Neural progenitor cell (in vitro differentiated cells): Measurements from ENCODE around the gene CFAP299. TPM values are rescaled to one million over a fixed set of nuclear protein-coding genes. Genes with fewer than 3 reads are reported as not detected.

Experiments
- DNase-seq: peaks from one replicate; pipeline ENCODE4 v3.0.0-alpha.2; 2016; ENCODE audit warnings: low spot score
- H2AFZ ChIP-seq: fragments of 200-600 bp; sonication (generic); replicated peaks from 2 replicates; pipeline ENCODE4 v1.6.1; 2016; ENCODE audit warnings: antibody characterized with exemption
- H3F3A ChIP-seq: fragments of 200-600 bp; sonication (generic); 2 replicates; pipeline ENCODE4 v1.6.1; 2016; ENCODE audit warnings: antibody characterized with exemption, low read depth
- H3K27ac ChIP-seq: fragments of 200-600 bp; sonication (generic); 2 replicates; pipeline ENCODE4 v1.5.1; 2016; ENCODE audit warnings: mild to moderate bottlenecking
- H3K27me3 ChIP-seq: fragments of 200-600 bp; sonication (generic); 2 replicates; pipeline ENCODE4 v1.6.1; 2016; ENCODE audit warnings: mild to moderate bottlenecking, moderate library complexity
- H3K36me3 ChIP-seq: fragments of 200-600 bp; sonication (generic); 2 replicates; pipeline ENCODE4 v1.5.1; 2016
- H3K4me1 ChIP-seq: fragments of 200-600 bp; sonication (generic); 2 replicates; pipeline ENCODE4 v1.6.1; 2016; ENCODE audit warnings: mixed run types
- H3K4me2 ChIP-seq: fragments of 200-600 bp; sonication (generic); 2 replicates; pipeline ENCODE4 v1.6.1; 2016
- H3K4me3 ChIP-seq: fragments of 200-600 bp; sonication (generic); 2 replicates; pipeline ENCODE4 v1.5.1; 2016
- H3K79me2 ChIP-seq: fragments of 200-600 bp; sonication (generic); 2 replicates; pipeline ENCODE4 v1.6.1; 2016; ENCODE audit warnings: low read depth
- H3K9ac ChIP-seq: fragments of 200-600 bp; sonication (generic); 2 replicates; pipeline ENCODE4 v1.6.1; 2016
- H3K9me3 ChIP-seq: fragments of 200-600 bp; sonication (generic); 2 replicates; pipeline ENCODE4 v1.5.1; 2016; ENCODE audit warnings: low read depth
- H4K20me1 ChIP-seq: fragments of 200-600 bp; sonication (generic); 2 replicates; pipeline ENCODE4 v1.6.1; 2016; ENCODE audit warnings: low read depth
- H3K27ac Mint-ChIP-seq: 3 replicates; pipeline ENCODE4 v1.8.0; 2021; ENCODE audit warnings: mixed read lengths
- H3K27me3 Mint-ChIP-seq: 2 replicates; pipeline ENCODE4 v1.8.0; 2022; ENCODE audit warnings: low read depth, mild to moderate bottlenecking, inconsistent platforms, moderate library complexity, mixed read lengths; ENCODE audit not compliant: insufficient read depth
- H3K36me3 Mint-ChIP-seq: 3 replicates; pipeline ENCODE4 v1.8.0; 2021; ENCODE audit warnings: mixed read lengths
- H3K4me1 Mint-ChIP-seq: 3 replicates; pipeline ENCODE4 v1.8.0; 2021; ENCODE audit warnings: mixed read lengths
- H3K4me3 Mint-ChIP-seq: 3 replicates; pipeline ENCODE4 v1.8.0; 2021; ENCODE audit warnings: mild to moderate bottlenecking, moderate library complexity, mixed read lengths
- H3K9me3 Mint-ChIP-seq: 3 replicates; pipeline ENCODE4 v1.8.0; 2020; ENCODE audit warnings: mixed read lengths
- CTCF ChIP-seq: fragments of 200-600 bp; sonication (generic); IDR thresholded peaks from 2 replicates; pipeline ENCODE4 v1.5.1; 2017; ENCODE audit warnings: antibody characterized with exemption, mild to moderate bottlenecking
- EZH2 ChIP-seq: fragments of 200-600 bp; sonication (generic); IDR thresholded peaks from 2 replicates; pipeline ENCODE4 v1.6.1; 2017; ENCODE audit warnings: antibody characterized with exemption, mild to moderate bottlenecking, moderate library complexity
- EZH2phosphoT487 ChIP-seq: fragments of 200-600 bp; sonication (generic); IDR thresholded peaks from 2 replicates; pipeline ENCODE4 v1.6.1; 2017; ENCODE audit warnings: antibody characterized with exemption
- total RNA-seq: library from RNA; depleted of rRNA; stranded (reverse); fragments of >200 nt; gene quantifications from 2 replicates; pipeline ENCODE4 v1.2.3, GENCODE V29; 2015; ENCODE audit warnings: low replicate concordance

CFAP299 gene
- total RNA-seq, 1 donor from 2014 or later = not detected

- Histone ChIP-seq H3K27me3 (no peaks in the 10 kb centered on the region), H3K4me1 (no peaks in the 10 kb centered on the region), H4K20me1 (no peaks in the 10 kb centered on the region), H3K9ac (no peak overlapping the region), H2AFZ (no peak overlapping the region), H3K4me2 (no peak overlapping the region), H3K79me2 (no peaks in the 10 kb centered on the region), H3K9me3 (no peaks in the 10 kb centered on the region), H3K27ac (no peak overlapping the region), H3F3A (peaks cover 7% of the 10 kb centered on the region), H3K4me3 (no peak overlapping the region), H3K36me3 (no peaks in the 10 kb centered on the region)
- H3K27ac Mint-ChIP-seq = no peak overlapping the region
- TF ChIP-seq CTCF (no peak), EZH2phosphoT487 (no peak), EZH2 (no peak)
- no peaks in the 10 kb centered on the region for H3K36me3 Mint-ChIP-seq
- H3K4me1 Mint-ChIP-seq = no peaks in the 10 kb centered on the region
- H3K27me3 Mint-ChIP-seq = no peaks in the 10 kb centered on the region
- H3K4me3 Mint-ChIP-seq = no peak overlapping the region
- H3K9me3 Mint-ChIP-seq = peaks cover 4% of the 10 kb centered on the region
- no peak for DNase-seq
Measured at GRCh38 chr4:80803337-80803736, 467.8 kb downstream of the CFAP299 start.

- Histone ChIP-seq H3K27ac (no peak overlapping the region), H3K4me1 (no peaks in the 10 kb centered on the region), H3F3A (no peaks in the 10 kb centered on the region), H3K4me3 (no peak overlapping the region), H2AFZ (no peak overlapping the region), H3K36me3 (no peaks in the 10 kb centered on the region), H4K20me1 (no peaks in the 10 kb centered on the region), H3K27me3 (no peaks in the 10 kb centered on the region), H3K79me2 (no peaks in the 10 kb centered on the region), H3K4me2 (no peak overlapping the region), H3K9ac (no peak overlapping the region), H3K9me3 (no peaks in the 10 kb centered on the region)
- DNase-seq = no peak
- no peak overlapping the region for H3K4me3 Mint-ChIP-seq
- H3K9me3 Mint-ChIP-seq = no peaks in the 10 kb centered on the region
- TF ChIP-seq EZH2 (no peak), CTCF (no peak)
- no peaks in the 10 kb centered on the region for H3K4me1 Mint-ChIP-seq
- H3K27ac Mint-ChIP-seq = no peak overlapping the region
- no peaks in the 10 kb centered on the region for H3K36me3 Mint-ChIP-seq
- H3K27me3 Mint-ChIP-seq = no peaks in the 10 kb centered on the region
Measured at GRCh38 chr4:80806472-80806871, 470.9 kb downstream of the CFAP299 start.

GRCh38 chr4:80809039-80809729 lies 473.7 kb downstream of the CFAP299 start:
- H3F3A ChIP-seq = no peaks in the 10 kb centered on the region
- no peaks in the 10 kb centered on the region for H3K79me2 ChIP-seq
- H3K9ac ChIP-seq = no peak overlapping the region
- H3K4me3 ChIP-seq = no peak overlapping the region
- no peaks in the 10 kb centered on the region for H3K9me3 ChIP-seq
- H2AFZ ChIP-seq = no peak overlapping the region
- H3K27ac ChIP-seq = no peak overlapping the region
- no peaks in the 10 kb centered on the region for H3K27me3 ChIP-seq
- H3K36me3 ChIP-seq = no peaks in the 10 kb centered on the region
- no peak overlapping the region for H3K27ac Mint-ChIP-seq
- no peaks in the 10 kb centered on the region for H3K4me1 Mint-ChIP-seq
- no peaks in the 10 kb centered on the region for H3K9me3 Mint-ChIP-seq
- no peaks in the 10 kb centered on the region for H3K36me3 Mint-ChIP-seq
- TF ChIP-seq EZH2 (no peak), EZH2phosphoT487 (no peak), CTCF (no peak)
- DNase-seq = no peak
- H3K27me3 Mint-ChIP-seq = no peaks in the 10 kb centered on the region
- no peak overlapping the region for H3K4me2 ChIP-seq
- H3K4me3 Mint-ChIP-seq = no peak overlapping the region
- H3K4me1 ChIP-seq = no peaks in the 10 kb centered on the region
- no peaks in the 10 kb centered on the region for H4K20me1 ChIP-seq
